ENCODE results near the gene CYB5A.

The CYB5A gene

GRCh38 chr18:74276609-74277008 lies 15.2 kb downstream of the CYB5A start:
- DNase-seq: no peak

GRCh38 chr18:74275736-74276135 lies 16.0 kb downstream of the CYB5A start:
- no peak for DNase-seq

GRCh38 chr18:74274700-74275099 lies 17.1 kb downstream of the CYB5A start:
- no peak for DNase-seq

GRCh38 chr18:74273394-74273793 lies 18.4 kb downstream of the CYB5A start:
- no peak for DNase-seq

GRCh38 chr18:74271635-74272034 lies 20.1 kb downstream of the CYB5A start:
- no peak for DNase-seq

- no peak for DNase-seq
These were observed 22.7 kb downstream of the CYB5A start for GRCh38 chr18:74268933-74269620.

- DNase-seq: no peak
These were observed 23.6 kb downstream of the CYB5A start for GRCh38 chr18:74268175-74268574.

- no peak for DNase-seq
These were observed 25.6 kb downstream of the CYB5A start for GRCh38 chr18:74266161-74266560.

- DNase-seq: no peak
These were observed 26.1 kb downstream of the CYB5A start for GRCh38 chr18:74265546-74266098.

- DNase-seq: no peak
These were observed 27.3 kb downstream of the CYB5A start for GRCh38 chr18:74264303-74265020.

- no peak for DNase-seq
These were observed 30.6 kb downstream of the CYB5A start for GRCh38 chr18:74261053-74261713.

- DNase-seq: no peak
These were observed 32.4 kb downstream of the CYB5A start for GRCh38 chr18:74259347-74259746.

GRCh38 chr18:74257083-74257482 lies 34.7 kb downstream of the CYB5A start:
- no peak for DNase-seq

- no peak for DNase-seq
These were observed 35.6 kb downstream of the CYB5A start for GRCh38 chr18:74256190-74256589.

- no peak for DNase-seq
These were observed 36.6 kb downstream of the CYB5A start for GRCh38 chr18:74255131-74255616.

GRCh38 chr18:74252039-74252395 lies 39.7 kb downstream of the CYB5A start:
- DNase-seq: no peak

GRCh38 chr18:74251297-74252038 lies 40.3 kb downstream of the CYB5A start:
- DNase-seq: no peak

GRCh38 chr18:74250131-74250530 lies 41.6 kb downstream of the CYB5A start:
- no peak for DNase-seq

- DNase-seq: no peak
These were observed 42.4 kb downstream of the CYB5A start for GRCh38 chr18:74249181-74249968.

GRCh38 chr18:74248595-74248994 lies 43.2 kb downstream of the CYB5A start:
- peak in 1 of 5 donors; percentile 25 for DNase-seq

GRCh38 chr18:74248189-74248588 lies 43.6 kb downstream of the CYB5A start:
- no peak for DNase-seq

GRCh38 chr18:74244554-74244953 lies 47.2 kb downstream of the CYB5A start:
- no peak for DNase-seq

All from T-helper 1 cell (primary cell).